ENCODE results near the gene RAD51D.

DNA sequence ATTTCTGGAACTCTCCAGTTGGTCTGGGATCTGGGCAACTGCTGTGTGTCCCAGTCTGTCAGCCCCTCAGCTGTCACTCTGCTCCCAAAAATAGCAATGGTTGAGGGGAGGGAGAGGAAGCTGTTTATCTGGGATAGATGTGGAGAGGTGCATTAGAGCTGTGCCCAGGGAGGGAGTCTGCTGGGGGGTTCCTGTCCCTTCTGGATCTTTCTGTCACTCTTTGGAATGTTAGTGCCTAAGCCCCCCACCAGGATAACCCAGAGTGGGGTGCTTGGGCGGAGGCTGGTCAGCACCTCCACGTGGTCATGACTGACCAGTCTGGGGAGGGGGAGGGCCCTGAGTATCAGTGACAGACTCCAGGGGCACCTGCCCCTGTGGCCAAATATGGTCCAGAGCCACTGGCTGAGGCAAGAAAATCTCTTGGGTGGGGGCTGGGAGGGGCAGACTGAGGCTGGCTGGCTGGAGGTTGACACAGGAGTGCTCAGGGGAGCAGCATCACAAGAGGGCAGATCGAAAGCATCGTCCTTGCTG is 27.8 kb upstream of the RAD51D start, which contains the start of gene UNC45B:
- TF ChIP-seq, protein P1, sequence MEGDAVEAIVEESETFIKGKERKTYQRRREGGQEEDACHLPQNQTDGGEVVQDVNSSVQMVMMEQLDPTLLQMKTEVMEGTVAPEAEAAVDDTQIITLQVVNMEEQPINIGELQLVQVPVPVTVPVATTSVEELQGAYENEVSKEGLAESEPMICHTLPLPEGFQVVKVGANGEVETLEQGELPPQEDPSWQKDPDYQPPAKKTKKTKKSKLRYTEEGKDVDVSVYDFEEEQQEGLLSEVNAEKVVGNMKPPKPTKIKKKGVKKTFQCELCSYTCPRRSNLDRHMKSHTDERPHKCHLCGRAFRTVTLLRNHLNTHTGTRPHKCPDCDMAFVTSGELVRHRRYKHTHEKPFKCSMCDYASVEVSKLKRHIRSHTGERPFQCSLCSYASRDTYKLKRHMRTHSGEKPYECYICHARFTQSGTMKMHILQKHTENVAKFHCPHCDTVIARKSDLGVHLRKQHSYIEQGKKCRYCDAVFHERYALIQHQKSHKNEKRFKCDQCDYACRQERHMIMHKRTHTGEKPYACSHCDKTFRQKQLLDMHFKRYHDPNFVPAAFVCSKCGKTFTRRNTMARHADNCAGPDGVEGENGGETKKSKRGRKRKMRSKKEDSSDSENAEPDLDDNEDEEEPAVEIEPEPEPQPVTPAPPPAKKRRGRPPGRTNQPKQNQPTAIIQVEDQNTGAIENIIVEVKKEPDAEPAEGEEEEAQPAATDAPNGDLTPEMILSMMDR (conservative IDR thresholded peaks at IDR 0.05 in 1 of 2, IDR thresholded peaks at IDR 0.05 in 1 of 2; ENCODE audit: low read depth in 1 of 2, low read length in 2 of 2), result no peak
- no peak for TF ChIP-seq EZH2 (IDR thresholded peaks at IDR 0.05; ENCODE audit: low read length, missing control alignments)

Data from fibroblast of lung (primary cell).